Hepatocyte (in vitro differentiated cells): ENCODE results near the gene CCDC9.

Experiments used
- EZH2 ChIP-seq: fragments of 200-600 bp; sonication (generic); IDR thresholded peaks from 2 replicates; pipeline ENCODE4 v1.6.1; 2016; ENCODE audit warnings: antibody characterized with exemption, mild to moderate bottlenecking, borderline replicate concordance
- EZH2phosphoT487 ChIP-seq: fragments of 200-600 bp; sonication (generic); IDR thresholded peaks from one replicate; pipeline ENCODE4 v1.6.1; 2018; ENCODE audit warnings: antibody characterized with exemption, mild to moderate bottlenecking, low read depth, moderate library complexity; ENCODE audit not compliant: unreplicated experiment, severe bottlenecking
- TF ChIP-seq, protein P1 (sequence below): fragments of 200-600 bp; sonication (generic); IDR thresholded peaks from 2 replicates; pipeline ENCODE4 v1.5.1; 2016; ENCODE audit warnings: antibody characterized with exemption, mild to moderate bottlenecking; ENCODE audit not compliant: poor library complexity

DNA sequence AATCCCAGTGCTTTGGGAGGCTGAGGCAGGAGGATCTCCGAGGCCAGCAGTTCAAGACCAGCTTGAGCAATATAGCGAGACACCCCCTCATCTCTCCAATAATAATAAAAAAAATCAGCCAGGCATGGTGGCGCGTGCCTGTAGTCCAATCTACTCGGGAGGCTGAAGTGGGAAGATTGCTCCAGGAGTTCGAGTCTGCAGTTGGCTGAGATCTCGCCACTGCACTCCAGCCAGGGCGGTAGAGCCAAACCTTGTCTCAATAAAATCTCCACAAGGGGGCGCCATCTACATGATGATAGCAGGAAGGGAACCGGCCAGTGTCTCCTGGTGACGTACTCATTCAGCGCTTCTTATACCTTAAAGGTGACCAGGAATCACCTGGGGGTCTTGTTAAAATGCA, 39.7 kb downstream of the CCDC9 start:
- TF ChIP-seq EZH2 (no peak), EZH2phosphoT487 (no peak)
- TF ChIP-seq, protein P1, sequence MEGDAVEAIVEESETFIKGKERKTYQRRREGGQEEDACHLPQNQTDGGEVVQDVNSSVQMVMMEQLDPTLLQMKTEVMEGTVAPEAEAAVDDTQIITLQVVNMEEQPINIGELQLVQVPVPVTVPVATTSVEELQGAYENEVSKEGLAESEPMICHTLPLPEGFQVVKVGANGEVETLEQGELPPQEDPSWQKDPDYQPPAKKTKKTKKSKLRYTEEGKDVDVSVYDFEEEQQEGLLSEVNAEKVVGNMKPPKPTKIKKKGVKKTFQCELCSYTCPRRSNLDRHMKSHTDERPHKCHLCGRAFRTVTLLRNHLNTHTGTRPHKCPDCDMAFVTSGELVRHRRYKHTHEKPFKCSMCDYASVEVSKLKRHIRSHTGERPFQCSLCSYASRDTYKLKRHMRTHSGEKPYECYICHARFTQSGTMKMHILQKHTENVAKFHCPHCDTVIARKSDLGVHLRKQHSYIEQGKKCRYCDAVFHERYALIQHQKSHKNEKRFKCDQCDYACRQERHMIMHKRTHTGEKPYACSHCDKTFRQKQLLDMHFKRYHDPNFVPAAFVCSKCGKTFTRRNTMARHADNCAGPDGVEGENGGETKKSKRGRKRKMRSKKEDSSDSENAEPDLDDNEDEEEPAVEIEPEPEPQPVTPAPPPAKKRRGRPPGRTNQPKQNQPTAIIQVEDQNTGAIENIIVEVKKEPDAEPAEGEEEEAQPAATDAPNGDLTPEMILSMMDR = peak; percentile 74
